ENCODE results near the gene VPS54.

GRCh38 chr2:64003239-64003638 lies 16.0 kb downstream of the VPS54 start:
- TF ChIP-seq GATA3 (IDR thresholded peaks at IDR 0.05; ENCODE audit: low read depth, low read length) (no peak), GATA2 (IDR thresholded peaks at IDR 0.05; ENCODE audit: low read depth, low read length) (no peak)
